Measurements from ENCODE around the gene RAB7B. TPM values are rescaled to one million over a fixed set of nuclear protein-coding genes. Genes with fewer than 3 reads are reported as not detected.

Gene RAB7B
- total RNA-seq, 2 donors from 2014 or later: 0.57 to 1.2 TPM

GRCh38 chr1:205992218-205992882, 10.8 kb downstream of the RAB7B start:
- Histone ChIP-seq H3K9ac (ENCODE audit: low read depth in 2 of 2, low read length in 2 of 2) (no peak overlapping the region), H3K4me1 (no peaks in the 10 kb centered on the region), H3K4me3 (no peak overlapping the region), H3K9me3 (no peaks in the 10 kb centered on the region), H3K36me3 (no peaks in the 10 kb centered on the region), H3K27ac (no peak overlapping the region), H3K27me3 (no peaks in the 10 kb centered on the region)
- TF ChIP-seq CTCF (IDR thresholded peaks at IDR 0.05): no peak
- intact Hi-C loops (cut with DNase I): no loop called here
- DNase-seq: no peak

GRCh38 chr1:205991237-205991636, 12.0 kb downstream of the RAB7B start:
- intact Hi-C loops (cut with DNase I): no loop called here
- H3K27me3 ChIP-seq: no peaks in the 10 kb centered on the region
- H3K9ac ChIP-seq (ENCODE audit: low read depth in 2 of 2, low read length in 2 of 2): no peak overlapping the region
- H3K9me3 ChIP-seq: no peaks in the 10 kb centered on the region
- TF ChIP-seq CTCF (IDR thresholded peaks at IDR 0.05): no peak
- DNase-seq: no peak
- no peaks in the 10 kb centered on the region for H3K36me3 ChIP-seq
- no peak overlapping the region for H3K27ac ChIP-seq
- H3K4me1 ChIP-seq: no peaks in the 10 kb centered on the region
- no peak overlapping the region for H3K4me3 ChIP-seq

GRCh38 chr1:205990226-205990625, 13.0 kb downstream of the RAB7B start:
- Histone ChIP-seq H3K27ac (no peak overlapping the region), H3K4me1 (no peaks in the 10 kb centered on the region), H3K9ac (ENCODE audit: low read depth in 2 of 2, low read length in 2 of 2) (no peak overlapping the region), H3K4me3 (no peak overlapping the region), H3K36me3 (no peaks in the 10 kb centered on the region), H3K9me3 (no peaks in the 10 kb centered on the region), H3K27me3 (no peaks in the 10 kb centered on the region)
- TF ChIP-seq CTCF (IDR thresholded peaks at IDR 0.05): no peak
- intact Hi-C loops (cut with DNase I): no loop called here
- no peak for DNase-seq

DNA sequence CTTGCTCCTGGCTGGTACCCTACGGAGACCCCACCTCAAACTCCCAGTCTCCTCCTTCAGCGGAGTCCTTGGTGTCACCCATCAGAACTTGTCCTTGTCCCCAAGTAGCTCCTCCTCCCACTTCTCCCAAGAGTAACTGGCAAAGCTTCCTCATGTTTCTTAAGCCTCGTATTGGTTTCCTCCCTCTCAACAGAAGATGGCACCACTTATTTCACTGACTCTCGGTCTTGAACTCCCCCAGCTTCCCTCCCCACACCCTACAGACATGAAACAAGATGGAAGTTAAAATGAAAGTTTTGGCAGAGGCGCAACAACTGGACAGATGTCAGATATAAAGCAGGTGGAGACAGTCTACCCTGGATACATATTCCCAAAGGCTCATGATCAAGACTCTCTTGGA, 13.4 kb downstream of the RAB7B start:
- H3K36me3 ChIP-seq: no peaks in the 10 kb centered on the region
- H3K27me3 ChIP-seq: no peaks in the 10 kb centered on the region
- intact Hi-C loops (cut with DNase I): no loop called here

GRCh38 chr1:205988585-205988995, 14.6 kb downstream of the RAB7B start:
- no peaks in the 10 kb centered on the region for H3K9me3 ChIP-seq
- H3K27ac ChIP-seq: no peak overlapping the region
- H3K9ac ChIP-seq (ENCODE audit: low read depth in 2 of 2, low read length in 2 of 2): no peak overlapping the region
- no peak overlapping the region for H3K4me3 ChIP-seq
- intact Hi-C loops (cut with DNase I): no loop called here
- no peaks in the 10 kb centered on the region for H3K27me3 ChIP-seq
- no peaks in the 10 kb centered on the region for H3K4me1 ChIP-seq
- no peak for TF ChIP-seq CTCF (IDR thresholded peaks at IDR 0.05)
- H3K36me3 ChIP-seq: no peaks in the 10 kb centered on the region
- no peak for DNase-seq

More for the DNA sequence above, 13.4 kb downstream of the RAB7B start:
- no peaks in the 10 kb centered on the region for H3K9me3 ChIP-seq
- TF ChIP-seq CTCF (IDR thresholded peaks at IDR 0.05): no peak
- H3K9ac ChIP-seq (ENCODE audit: low read depth in 2 of 2, low read length in 2 of 2): no peak overlapping the region
- H3K4me3 ChIP-seq: no peak overlapping the region
- no peaks in the 10 kb centered on the region for H3K4me1 ChIP-seq
- DNase-seq: no peak
- H3K27ac ChIP-seq: no peak overlapping the region

Measured in colonic mucosa (tissue), 4 donors.